Measurements from ENCODE around the gene PCDHGA7.
"Not testable (repeated sequence)": the region's sequence is repeated elsewhere in the genome, so short reads cannot be mapped to it uniquely, and the experiment has no call there.

The PCDHGA7 gene

DNA sequence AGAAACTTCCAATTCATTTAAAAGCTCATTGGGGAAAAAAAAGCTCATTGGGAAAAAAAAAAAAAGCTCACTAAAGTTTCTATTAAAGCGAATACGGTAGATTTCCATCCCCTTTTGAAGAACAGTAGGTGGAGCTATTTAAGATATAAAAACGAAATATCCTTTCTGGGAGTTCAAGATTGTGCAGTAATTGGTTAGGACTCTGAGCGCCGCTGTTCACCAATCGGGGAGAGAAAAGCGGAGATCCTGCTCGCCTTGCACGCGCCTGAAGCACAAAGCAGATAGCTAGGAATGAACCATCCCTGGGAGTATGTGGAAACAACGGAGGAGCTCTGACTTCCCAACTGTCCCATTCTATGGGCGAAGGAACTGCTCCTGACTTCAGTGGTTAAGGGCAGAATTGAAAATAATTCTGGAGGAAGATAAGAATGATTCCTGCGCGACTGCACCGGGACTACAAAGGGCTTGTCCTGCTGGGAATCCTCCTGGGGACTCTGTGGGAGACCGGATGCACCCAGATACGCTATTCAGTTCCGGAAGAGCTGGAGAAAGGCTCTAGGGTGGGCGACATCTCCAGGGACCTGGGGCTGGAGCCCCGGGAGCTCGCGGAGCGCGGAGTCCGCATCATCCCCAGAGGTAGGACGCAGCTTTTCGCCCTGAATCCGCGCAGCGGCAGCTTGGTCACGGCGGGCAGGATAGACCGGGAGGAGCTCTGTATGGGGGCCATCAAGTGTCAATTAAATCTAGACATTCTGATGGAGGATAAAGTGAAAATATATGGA, 48.0 kb downstream of the PCDHGA7 start, which contains the start of gene PCDHGA12:
PCDHGA12 (plus strand) TSS at position 176 of the 782 bp plus-strand sequence; CDS start at position 429, 253 bp downstream.
- peak; percentile 62 for DNase-seq (ENCODE audit: low read depth, low spot score)

DNA sequence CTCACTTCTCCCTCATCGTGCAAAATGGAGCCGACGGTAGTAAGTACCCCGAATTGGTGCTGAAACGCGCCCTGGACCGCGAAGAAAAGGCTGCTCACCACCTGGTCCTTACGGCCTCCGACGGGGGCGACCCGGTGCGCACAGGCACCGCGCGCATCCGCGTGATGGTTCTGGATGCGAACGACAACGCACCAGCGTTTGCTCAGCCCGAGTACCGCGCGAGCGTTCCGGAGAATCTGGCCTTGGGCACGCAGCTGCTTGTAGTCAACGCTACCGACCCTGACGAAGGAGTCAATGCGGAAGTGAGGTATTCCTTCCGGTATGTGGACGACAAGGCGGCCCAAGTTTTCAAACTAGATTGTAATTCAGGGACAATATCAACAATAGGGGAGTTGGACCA, 48.7 kb downstream of the PCDHGA7 start:
- no peak for DNase-seq (ENCODE audit: low read depth, low spot score)

DNA sequence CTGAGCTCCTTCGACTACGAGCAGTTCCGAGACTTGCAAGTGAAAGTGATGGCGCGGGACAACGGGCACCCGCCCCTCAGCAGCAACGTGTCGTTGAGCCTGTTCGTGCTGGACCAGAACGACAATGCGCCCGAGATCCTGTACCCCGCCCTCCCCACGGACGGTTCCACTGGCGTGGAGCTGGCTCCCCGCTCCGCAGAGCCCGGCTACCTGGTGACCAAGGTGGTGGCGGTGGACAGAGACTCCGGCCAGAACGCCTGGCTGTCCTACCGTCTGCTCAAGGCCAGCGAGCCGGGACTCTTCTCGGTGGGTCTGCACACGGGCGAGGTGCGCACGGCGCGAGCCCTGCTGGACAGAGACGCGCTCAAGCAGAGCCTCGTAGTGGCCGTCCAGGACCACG, 49.8 kb downstream of the PCDHGA7 start:
- DNase-seq (ENCODE audit: low read depth, low spot score), result not testable (repeated sequence)

DNA sequence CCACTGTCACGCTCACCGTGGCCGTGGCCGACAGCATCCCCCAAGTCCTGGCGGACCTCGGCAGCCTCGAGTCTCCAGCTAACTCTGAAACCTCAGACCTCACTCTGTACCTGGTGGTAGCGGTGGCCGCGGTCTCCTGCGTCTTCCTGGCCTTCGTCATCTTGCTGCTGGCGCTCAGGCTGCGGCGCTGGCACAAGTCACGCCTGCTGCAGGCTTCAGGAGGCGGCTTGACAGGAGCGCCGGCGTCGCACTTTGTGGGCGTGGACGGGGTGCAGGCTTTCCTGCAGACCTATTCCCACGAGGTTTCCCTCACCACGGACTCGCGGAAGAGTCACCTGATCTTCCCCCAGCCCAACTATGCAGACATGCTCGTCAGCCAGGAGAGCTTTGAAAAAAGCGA, 50.2 kb downstream of the PCDHGA7 start:
- DNase-seq (ENCODE audit: low read depth, low spot score), result not testable (repeated sequence)

DNA sequence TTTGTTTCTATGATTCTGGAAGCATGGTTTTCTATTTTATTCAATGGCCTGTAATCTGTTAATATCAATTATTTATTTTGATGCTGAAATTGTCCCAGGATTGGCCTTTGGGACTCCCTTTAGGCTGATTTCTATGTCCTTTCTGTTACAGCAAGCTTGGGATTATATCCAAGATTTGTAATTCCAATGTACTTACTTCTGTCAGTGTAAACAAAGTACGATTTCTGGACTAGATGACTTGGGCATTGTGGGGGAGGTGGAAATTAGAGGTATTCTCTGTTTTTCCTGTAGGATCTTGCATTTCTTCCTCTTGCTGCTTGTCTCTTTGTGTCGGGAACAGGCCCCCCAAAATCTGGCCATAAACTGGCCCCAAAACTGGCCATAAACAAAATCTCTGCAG, 51.5 kb downstream of the PCDHGA7 start:
- no peak for DNase-seq (ENCODE audit: low read depth, low spot score)

Data from astrocyte of the hippocampus (primary cell).